NT2/D1 (cell line): ENCODE measurements around the gene ACOX2.

Experiments
- SUZ12 ChIP-seq: IDR thresholded peaks from 2 replicates; pipeline ENCODE4 v1.6.1; 2011; ENCODE audit not compliant: insufficient read length, insufficient read depth; ENCODE audit errors: extremely low read depth
- YY1 ChIP-seq: IDR thresholded peaks from 2 replicates; pipeline ENCODE4 v1.6.1; 2011; ENCODE audit not compliant: insufficient read length, insufficient read depth
- ZNF274 ChIP-seq: IDR thresholded peaks from 2 replicates; pipeline ENCODE4 v1.6.1; 2011; ENCODE audit warnings: mild to moderate bottlenecking, low read depth, low read length

DNA sequence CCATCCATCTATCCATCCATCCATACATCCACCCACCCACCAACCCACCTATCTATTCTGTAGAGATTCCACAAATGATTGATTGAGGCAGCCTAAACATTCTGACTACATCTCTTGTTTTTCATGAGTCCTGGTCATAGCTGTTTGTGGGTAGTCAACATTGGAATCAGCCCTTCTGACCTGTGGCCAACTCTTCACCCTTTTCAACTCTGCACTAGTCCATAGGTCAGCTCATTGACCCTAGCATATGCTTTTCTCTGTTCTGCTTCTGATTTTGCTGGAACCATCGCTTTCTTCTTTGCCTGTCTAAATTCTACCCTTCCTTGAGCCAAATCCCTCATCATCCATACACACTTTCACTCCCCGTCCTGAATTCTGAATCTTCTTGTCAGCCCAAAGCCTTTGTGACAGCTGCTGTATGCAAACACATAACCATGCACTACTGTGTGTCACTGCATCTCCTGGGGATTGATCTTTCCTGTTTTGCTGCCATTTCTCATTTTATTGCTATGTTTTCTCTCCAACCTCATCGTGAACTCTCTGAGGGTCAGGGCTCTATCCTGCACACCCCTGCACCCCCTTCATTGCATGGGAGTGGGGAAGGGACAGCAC lies 61.9 kb downstream of the ACOX2 start:
- TF ChIP-seq ZNF274 (no peak), YY1 (no peak), SUZ12 (no peak)
